HG03565 (cell line): ENCODE results near the gene ABCB9.
"Not testable (repeated sequence)": the region's sequence is repeated elsewhere in the genome, so short reads cannot be mapped to it uniquely, and the experiment has no call there.

Experiments used
- ATAC-seq: cut with Tn5 transposase; IDR thresholded peaks from one replicate; pipeline ENCODE4 v1.9.1; 2021; ENCODE audit warnings: mild to moderate bottlenecking, moderate library complexity; ENCODE audit not compliant: unreplicated experiment

The ABCB9 gene

GRCh38 chr12:122903693-122904034 lies 62.6 kb downstream of the ABCB9 start:
- no peak for ATAC-seq

GRCh38 chr12:122902854-122903692 lies 63.2 kb downstream of the ABCB9 start:
- no peak for ATAC-seq

GRCh38 chr12:122899887-122900286 lies 66.4 kb downstream of the ABCB9 start:
- ATAC-seq = no peak

GRCh38 chr12:122896662-122897061 lies 69.6 kb downstream of the ABCB9 start:
- ATAC-seq = no peak

GRCh38 chr12:122895704-122896636 lies 70.3 kb downstream of the ABCB9 start, which contains the start of gene VPS37B:
TSS of gene VPS37B (minus strand) at chr12:122896124. CDS start at chr12:122896062, 62 bp downstream.
- peak; percentile 64 for ATAC-seq

- ATAC-seq = no peak
These were observed 71.0 kb downstream of the ABCB9 start for GRCh38 chr12:122895320-122895703.

GRCh38 chr12:122894193-122895121 lies 71.8 kb downstream of the ABCB9 start:
- no peak for ATAC-seq

GRCh38 chr12:122893208-122894153 lies 72.8 kb downstream of the ABCB9 start:
- ATAC-seq = no peak

GRCh38 chr12:122892724-122893123 lies 73.5 kb downstream of the ABCB9 start:
- not testable (repeated sequence) for ATAC-seq

GRCh38 chr12:122891661-122892525 lies 74.4 kb downstream of the ABCB9 start:
- ATAC-seq = no peak

- no peak for ATAC-seq
These were observed 76.3 kb downstream of the ABCB9 start for GRCh38 chr12:122889761-122890520.

GRCh38 chr12:122888232-122888752 lies 78.0 kb downstream of the ABCB9 start:
- ATAC-seq = no peak

GRCh38 chr12:122887819-122888212 lies 78.4 kb downstream of the ABCB9 start:
- ATAC-seq = peak; percentile 13

GRCh38 chr12:122886851-122887818 lies 79.1 kb downstream of the ABCB9 start:
- peak; percentile 66 for ATAC-seq

- ATAC-seq = no peak
These were observed 80.1 kb downstream of the ABCB9 start for GRCh38 chr12:122886161-122886560.

GRCh38 chr12:122884860-122885259 lies 81.4 kb downstream of the ABCB9 start:
- ATAC-seq = no peak
